Neural progenitor cell (in vitro differentiated cells): ENCODE data around the gene SMCO1.

Source experiments
- EZH2 ChIP-seq: fragments of 200-600 bp; sonication (generic); IDR thresholded peaks from 2 replicates; pipeline ENCODE4 v1.6.1; 2017; ENCODE audit warnings: antibody characterized with exemption, mild to moderate bottlenecking, moderate library complexity
- EZH2phosphoT487 ChIP-seq: fragments of 200-600 bp; sonication (generic); IDR thresholded peaks from 2 replicates; pipeline ENCODE4 v1.6.1; 2017; ENCODE audit warnings: antibody characterized with exemption
- TF ChIP-seq, protein P1 (sequence below): fragments of 200-600 bp; sonication (generic); IDR thresholded peaks from 2 replicates; pipeline ENCODE4 v1.5.1; 2017; ENCODE audit warnings: antibody characterized with exemption, mild to moderate bottlenecking

DNA sequence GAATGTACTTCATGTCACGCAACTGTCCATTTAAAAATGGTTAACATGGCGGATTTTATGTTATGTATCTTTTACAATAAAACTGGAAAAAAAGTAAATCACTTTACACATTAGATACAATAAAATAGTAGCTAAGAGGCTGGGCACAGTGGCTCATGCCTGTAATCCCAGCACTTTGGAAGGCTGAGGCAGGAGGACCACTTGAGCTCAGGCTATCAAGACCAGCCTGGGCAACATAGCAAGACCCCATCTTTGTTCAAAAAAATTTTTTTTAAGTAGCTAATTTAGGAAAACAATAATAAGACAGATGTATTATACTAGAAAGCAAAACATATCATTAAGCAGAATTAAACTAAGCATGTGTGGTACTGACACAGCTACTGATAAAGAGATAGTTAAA, 23.1 kb downstream of the SMCO1 start:
- TF ChIP-seq, protein P1, sequence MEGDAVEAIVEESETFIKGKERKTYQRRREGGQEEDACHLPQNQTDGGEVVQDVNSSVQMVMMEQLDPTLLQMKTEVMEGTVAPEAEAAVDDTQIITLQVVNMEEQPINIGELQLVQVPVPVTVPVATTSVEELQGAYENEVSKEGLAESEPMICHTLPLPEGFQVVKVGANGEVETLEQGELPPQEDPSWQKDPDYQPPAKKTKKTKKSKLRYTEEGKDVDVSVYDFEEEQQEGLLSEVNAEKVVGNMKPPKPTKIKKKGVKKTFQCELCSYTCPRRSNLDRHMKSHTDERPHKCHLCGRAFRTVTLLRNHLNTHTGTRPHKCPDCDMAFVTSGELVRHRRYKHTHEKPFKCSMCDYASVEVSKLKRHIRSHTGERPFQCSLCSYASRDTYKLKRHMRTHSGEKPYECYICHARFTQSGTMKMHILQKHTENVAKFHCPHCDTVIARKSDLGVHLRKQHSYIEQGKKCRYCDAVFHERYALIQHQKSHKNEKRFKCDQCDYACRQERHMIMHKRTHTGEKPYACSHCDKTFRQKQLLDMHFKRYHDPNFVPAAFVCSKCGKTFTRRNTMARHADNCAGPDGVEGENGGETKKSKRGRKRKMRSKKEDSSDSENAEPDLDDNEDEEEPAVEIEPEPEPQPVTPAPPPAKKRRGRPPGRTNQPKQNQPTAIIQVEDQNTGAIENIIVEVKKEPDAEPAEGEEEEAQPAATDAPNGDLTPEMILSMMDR, result no peak
- TF ChIP-seq EZH2phosphoT487 (no peak), EZH2 (no peak)
